HUES48 (cell line): ENCODE results near the gene PRKCE.

ENCODE experiments used
- H3K27ac ChIP-seq: one replicate; pipeline ENCODE4 v1.7.0; 2013; ENCODE audit warnings: low read depth, low read length, inconsistent platforms
- H3K27me3 ChIP-seq: 2 replicates; pipeline ENCODE4 v1.6.1; 2013; ENCODE audit warnings: mild to moderate bottlenecking, low read length; ENCODE audit not compliant: control insufficient read depth, insufficient read depth
- H3K36me3 ChIP-seq: 2 replicates; pipeline ENCODE4 v1.6.1; 2013; ENCODE audit warnings: low read length; ENCODE audit not compliant: control insufficient read depth, insufficient read depth
- H3K4me1 ChIP-seq: 2 replicates; pipeline ENCODE4 v1.6.1; 2013; ENCODE audit warnings: mild to moderate bottlenecking, low read length; ENCODE audit not compliant: control insufficient read depth, insufficient read depth
- H3K4me3 ChIP-seq: 2 replicates; pipeline ENCODE4 v1.5.1; 2013; ENCODE audit warnings: mild to moderate bottlenecking, low read depth, low read length
- H3K9ac ChIP-seq: 2 replicates; pipeline ENCODE4 v1.6.1; 2013; ENCODE audit warnings: mild to moderate bottlenecking, low read depth, low read length, moderate library complexity
- H3K9me3 ChIP-seq: 2 replicates; pipeline ENCODE4 v1.6.1; 2013; ENCODE audit warnings: low read length; ENCODE audit not compliant: control insufficient read depth, insufficient read depth

PRKCE gene

GRCh38 chr2:46073540-46074046 is 422.1 kb downstream of the PRKCE start:
- Histone ChIP-seq H3K9ac (no peak overlapping the region), H3K27me3 (no peaks in the 10 kb centered on the region), H3K9me3 (no peaks in the 10 kb centered on the region), H3K36me3 (no peaks in the 10 kb centered on the region), H3K4me3 (no peak overlapping the region), H3K4me1 (peaks cover 8% of the 10 kb centered on the region; the same call in 1 of the 2 replicates), H3K27ac (no peak overlapping the region)

GRCh38 chr2:46074501-46074900 is 423.0 kb downstream of the PRKCE start:
- no peaks in the 10 kb centered on the region for H3K27me3 ChIP-seq
- H3K36me3 ChIP-seq = no peaks in the 10 kb centered on the region
- H3K27ac ChIP-seq = no peak overlapping the region
- H3K9me3 ChIP-seq = no peaks in the 10 kb centered on the region
- no peak overlapping the region for H3K9ac ChIP-seq
- H3K4me3 ChIP-seq = no peak overlapping the region
- H3K4me1 ChIP-seq = peaks cover 8% of the 10 kb centered on the region; the same call in 1 of the 2 replicates

GRCh38 chr2:46075848-46076247 is 424.4 kb downstream of the PRKCE start:
- no peaks in the 10 kb centered on the region for H3K36me3 ChIP-seq
- no peak overlapping the region for H3K27ac ChIP-seq
- H3K27me3 ChIP-seq = no peaks in the 10 kb centered on the region
- peaks cover 8% of the 10 kb centered on the region; the same call in 1 of the 2 replicates for H3K4me1 ChIP-seq
- no peak overlapping the region for H3K9ac ChIP-seq
- no peak overlapping the region for H3K4me3 ChIP-seq
- no peaks in the 10 kb centered on the region for H3K9me3 ChIP-seq

- Histone ChIP-seq H3K9me3 (no peaks in the 10 kb centered on the region), H3K4me3 (no peak overlapping the region), H3K36me3 (no peaks in the 10 kb centered on the region), H3K4me1 (peaks cover 8% of the 10 kb centered on the region; the same call in 1 of the 2 replicates), H3K27me3 (no peaks in the 10 kb centered on the region), H3K27ac (no peak overlapping the region), H3K9ac (no peak overlapping the region)
Observed at GRCh38 chr2:46076251-46076650, 424.8 kb downstream of the PRKCE start.

GRCh38 chr2:46076875-46077274 is 425.4 kb downstream of the PRKCE start:
- no peaks in the 10 kb centered on the region for H3K27me3 ChIP-seq
- H3K9me3 ChIP-seq = no peaks in the 10 kb centered on the region
- peaks cover 8% of the 10 kb centered on the region; the same call in 1 of the 2 replicates for H3K4me1 ChIP-seq
- no peaks in the 10 kb centered on the region for H3K36me3 ChIP-seq
- H3K9ac ChIP-seq = no peak overlapping the region
- H3K4me3 ChIP-seq = no peak overlapping the region
- H3K27ac ChIP-seq = no peak overlapping the region

- Histone ChIP-seq H3K9me3 (no peaks in the 10 kb centered on the region), H3K4me3 (no peak overlapping the region), H3K4me1 (peaks cover 8% of the 10 kb centered on the region; the same call in 1 of the 2 replicates), H3K27ac (no peak overlapping the region), H3K27me3 (no peaks in the 10 kb centered on the region), H3K9ac (no peak overlapping the region), H3K36me3 (no peaks in the 10 kb centered on the region)
Observed at GRCh38 chr2:46077522-46078107, 426.1 kb downstream of the PRKCE start.

- Histone ChIP-seq H3K27me3 (no peaks in the 10 kb centered on the region), H3K36me3 (no peaks in the 10 kb centered on the region), H3K4me3 (no peak overlapping the region), H3K27ac (no peak overlapping the region), H3K4me1 (no peaks in the 10 kb centered on the region), H3K9me3 (no peaks in the 10 kb centered on the region), H3K9ac (no peak overlapping the region)
Observed at GRCh38 chr2:46079985-46080560, 428.6 kb downstream of the PRKCE start.

GRCh38 chr2:46082531-46083485 is 431.3 kb downstream of the PRKCE start:
- Histone ChIP-seq H3K9me3 (no peaks in the 10 kb centered on the region), H3K27me3 (no peaks in the 10 kb centered on the region)

GRCh38 chr2:46086578-46087070 is 435.1 kb downstream of the PRKCE start:
- Histone ChIP-seq H3K27ac (no peak overlapping the region), H3K9me3 (no peaks in the 10 kb centered on the region), H3K9ac (no peak overlapping the region), H3K4me3 (no peak overlapping the region), H3K27me3 (no peaks in the 10 kb centered on the region), H3K36me3 (no peaks in the 10 kb centered on the region), H3K4me1 (peaks cover 6% of the 10 kb centered on the region)

More at GRCh38 chr2:46082531-46083485, 431.3 kb downstream of the PRKCE start:
- no peaks in the 10 kb centered on the region for H3K36me3 ChIP-seq
- no peak overlapping the region for H3K9ac ChIP-seq
- H3K4me3 ChIP-seq = no peak overlapping the region
- H3K4me1 ChIP-seq = no peaks in the 10 kb centered on the region
- H3K27ac ChIP-seq = no peak overlapping the region

GRCh38 chr2:46087492-46087891 is 436.0 kb downstream of the PRKCE start:
- no peaks in the 10 kb centered on the region for H3K9me3 ChIP-seq
- no peaks in the 10 kb centered on the region for H3K27me3 ChIP-seq
- no peak overlapping the region for H3K27ac ChIP-seq
- H3K4me3 ChIP-seq = no peak overlapping the region
- H3K9ac ChIP-seq = no peak overlapping the region
- H3K4me1 ChIP-seq = peaks cover 6% of the 10 kb centered on the region
- H3K36me3 ChIP-seq = no peaks in the 10 kb centered on the region
